Measurements from ENCODE around the gene CFAP20DC. TPM values are rescaled to one million over a fixed set of nuclear protein-coding genes. Genes with fewer than 3 reads are reported as not detected.

Gene CFAP20DC
- total and polyA plus RNA-seq, 2 of the 4 experiments (the other 2 are of a cell fraction): 1.2 to 1.6 TPM

DNA sequence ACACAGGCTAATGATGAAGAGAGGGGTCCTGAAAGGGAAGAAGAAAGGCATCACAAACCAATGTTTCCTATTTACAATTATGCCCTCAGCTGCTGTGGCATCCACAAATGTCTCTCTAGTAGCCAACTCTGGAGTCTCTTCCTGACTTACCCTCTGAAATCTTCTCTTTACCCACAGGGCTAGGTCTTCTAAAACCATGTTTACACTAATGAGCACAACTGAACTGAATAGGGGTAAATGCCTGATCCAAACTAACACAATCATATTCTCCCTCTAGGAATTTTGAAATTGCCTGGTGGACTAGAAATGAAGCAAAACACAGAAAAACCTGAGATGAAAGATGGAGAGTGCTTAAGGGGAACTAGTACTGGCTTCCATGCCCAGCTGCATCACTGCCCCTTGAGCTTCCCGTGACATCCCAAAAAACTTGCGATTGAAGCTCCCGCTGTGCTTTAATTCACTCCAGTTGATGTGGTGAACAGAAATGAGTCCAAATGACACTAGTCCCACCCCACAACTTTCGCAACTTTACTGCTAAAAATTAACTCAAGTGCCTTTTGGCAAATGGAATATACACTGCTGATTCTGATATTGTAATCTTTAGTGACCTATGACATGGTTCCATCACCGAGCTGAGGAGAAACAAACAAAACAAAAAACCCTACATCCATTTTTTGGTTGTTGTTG is 32.8 kb downstream of the CFAP20DC start:
- no peak overlapping the region for H3K23ac ChIP-seq (ENCODE audit: low read depth, low read length)
- no peak overlapping the region for H2AFZ ChIP-seq (replicated peaks; ENCODE audit: low read length, poor library complexity)
- DNase-seq (no peak), ATAC-seq (ENCODE audit: low read depth) (no peak)
- H3K36me3 ChIP-seq (ENCODE audit: control insufficient read depth, insufficient read depth, low read length): no peaks in the 10 kb centered on the region
- H2BK15ac ChIP-seq (ENCODE audit: low read depth, low read length): no peak overlapping the region
- no peaks in the 10 kb centered on the region for H3K79me1 ChIP-seq (ENCODE audit: low read depth in 1 of 2, low read length in 2 of 2)
- no peak overlapping the region for H2BK120ac ChIP-seq (ENCODE audit: low read depth, low read length)
- in situ Hi-C loops (cut with MboI; ENCODE audit: low sequenced_read_pairs): no loop called here
- H3K4me3 ChIP-seq (ENCODE audit: insufficient read depth, low read depth, low read length): no peak overlapping the region
- BruUV-seq (replicated peaks): no TSS peak
- H4K91ac ChIP-seq (ENCODE audit: insufficient read depth, low read depth, low read length): no peak overlapping the region
- WGBS, 2 experiments (ENCODE audit: extremely low coverage in 2 of 2, insufficient read length in 1 of 2): no CpG with 5 or more reads among the region's 5 CpGs
- TF ChIP-seq MXI1 (IDR thresholded peaks at IDR 0.05; ENCODE audit: borderline replicate concordance, low read depth, low read length) (no peak), SMC3 (IDR thresholded peaks at IDR 0.05; ENCODE audit: low read depth, low read length) (no peak), CEBPB (IDR thresholded peaks at IDR 0.05; ENCODE audit: low read depth, low read length) (no peak), FOS (IDR thresholded peaks at IDR 0.05; ENCODE audit: low read depth, low read length) (no peak)
- H3K18ac ChIP-seq (ENCODE audit: low read depth, low read length): no peak overlapping the region
- no peak overlapping the region for H2AK5ac ChIP-seq (ENCODE audit: low read depth, low read length)
- H2BK20ac ChIP-seq (ENCODE audit: low read depth, low read length): no peak overlapping the region
- H3K9ac ChIP-seq (ENCODE audit: low read depth, low read length): no peak overlapping the region
- POLR2A ChIA-PET (ENCODE audit: unreplicated experiment): no interaction called here
- dilution Hi-C loops (cut with HindIII; ENCODE audit: low sequenced_read_pairs, unreplicated experiment): no loop called here
- no peak overlapping the region for H3K4ac ChIP-seq (ENCODE audit: low read depth, low read length)
- H3K9me1 ChIP-seq (ENCODE audit: insufficient read depth, low read length): no peaks in the 10 kb centered on the region
- no peaks in the 10 kb centered on the region for H4K20me1 ChIP-seq (ENCODE audit: insufficient read depth, low read length)
- H4K5ac ChIP-seq (ENCODE audit: low read depth, low read length): no peak overlapping the region
- no peaks in the 10 kb centered on the region for H3K4me1 ChIP-seq (ENCODE audit: control insufficient read depth, insufficient read depth, low read length)
- no peak overlapping the region for H2BK5ac ChIP-seq (ENCODE audit: low read depth, low read length, poor library complexity, severe bottlenecking)
- no peaks in the 10 kb centered on the region for H3K9me3 ChIP-seq (ENCODE audit: control insufficient read depth, insufficient read depth, low read length)
- no peaks in the 10 kb centered on the region for H3K27me3 ChIP-seq (ENCODE audit: control insufficient read depth, insufficient read depth, low read length)
- no peak overlapping the region for H4K8ac ChIP-seq (ENCODE audit: low read depth in 2 of 2, low read length in 2 of 2)
- intact Hi-C loops (cut with micrococcal nuclease): no loop called here
- CTCF ChIA-PET: interaction anchor here (1.0 kb wide), 1 partner anchor 180 kb away, joined by 3 read pairs; no protein-coding TSS in a partner anchor
- H3K4me2 ChIP-seq (ENCODE audit: low read depth, low read length): no peak overlapping the region
- no peak overlapping the region for H3K27ac ChIP-seq (ENCODE audit: insufficient read depth, low read length)
- no peak overlapping the region for H3K14ac ChIP-seq (replicated peaks; ENCODE audit: low read depth, low read length)
- H3K56ac ChIP-seq (ENCODE audit: extremely low read depth, insufficient read depth, low read length): no peak overlapping the region
- H2AK9ac ChIP-seq (replicated peaks; ENCODE audit: low read depth, low read length, poor library complexity): no peak overlapping the region
